HUES48 (cell line): ENCODE measurements around the gene SAA4.
"Not testable (repeated sequence)": the region's sequence is repeated elsewhere in the genome, so short reads cannot be mapped to it uniquely, and the experiment has no call there.

Experiments used
- H3K27ac ChIP-seq: one replicate; pipeline ENCODE4 v1.7.0; 2013; ENCODE audit warnings: low read depth, low read length, inconsistent platforms
- H3K27me3 ChIP-seq: 2 replicates; pipeline ENCODE4 v1.6.1; 2013; ENCODE audit warnings: mild to moderate bottlenecking, low read length; ENCODE audit not compliant: control insufficient read depth, insufficient read depth
- H3K36me3 ChIP-seq: 2 replicates; pipeline ENCODE4 v1.6.1; 2013; ENCODE audit warnings: low read length; ENCODE audit not compliant: control insufficient read depth, insufficient read depth
- H3K4me1 ChIP-seq: 2 replicates; pipeline ENCODE4 v1.6.1; 2013; ENCODE audit warnings: mild to moderate bottlenecking, low read length; ENCODE audit not compliant: control insufficient read depth, insufficient read depth
- H3K4me3 ChIP-seq: 2 replicates; pipeline ENCODE4 v1.5.1; 2013; ENCODE audit warnings: mild to moderate bottlenecking, low read depth, low read length
- H3K9ac ChIP-seq: 2 replicates; pipeline ENCODE4 v1.6.1; 2013; ENCODE audit warnings: mild to moderate bottlenecking, low read depth, low read length, moderate library complexity
- H3K9me3 ChIP-seq: 2 replicates; pipeline ENCODE4 v1.6.1; 2013; ENCODE audit warnings: low read length; ENCODE audit not compliant: control insufficient read depth, insufficient read depth

SAA4 gene, protein sequence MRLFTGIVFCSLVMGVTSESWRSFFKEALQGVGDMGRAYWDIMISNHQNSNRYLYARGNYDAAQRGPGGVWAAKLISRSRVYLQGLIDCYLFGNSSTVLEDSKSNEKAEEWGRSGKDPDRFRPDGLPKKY

DNA sequence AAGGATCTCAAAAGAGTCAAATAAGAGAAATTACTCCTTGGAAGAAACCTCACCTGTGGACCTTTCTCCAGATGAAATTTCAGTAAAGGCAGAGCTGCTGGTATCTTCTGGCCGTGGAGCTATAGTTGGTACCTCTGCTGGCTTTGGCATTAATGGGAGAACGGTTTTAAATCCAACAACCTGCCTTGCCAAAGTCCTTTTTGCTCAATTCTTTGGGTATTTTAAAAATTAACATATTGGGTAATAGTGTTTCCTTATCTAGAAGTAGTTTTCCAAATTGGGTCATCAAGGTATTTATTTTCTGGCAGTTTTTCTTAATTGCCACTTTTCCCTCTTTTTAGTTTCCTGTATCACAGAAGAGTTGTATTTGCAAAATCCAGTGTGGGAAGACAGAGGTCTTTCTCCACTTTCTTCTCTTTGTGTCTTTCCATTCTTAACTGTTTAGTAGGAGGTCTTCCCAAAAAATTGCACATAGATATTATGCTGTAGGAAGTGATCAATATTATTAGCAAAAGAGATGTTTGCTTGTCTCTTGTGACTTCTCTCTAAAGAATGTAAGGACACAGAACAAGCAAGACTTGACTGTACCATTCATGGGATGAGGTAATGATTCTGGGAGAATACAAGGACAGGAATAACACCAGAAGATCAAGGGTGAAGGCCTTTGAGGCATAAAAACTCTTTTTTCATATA is at the start of gene SAA4:
TSS of gene SAA4 (minus strand) at position 139 of the 693 bp plus-strand sequence. CDS start 876 bp downstream, outside the sequence.
- no peaks in the 10 kb centered on the region for H3K27me3 ChIP-seq
- H3K9me3 ChIP-seq, result no peaks in the 10 kb centered on the region
- no peaks in the 10 kb centered on the region for H3K36me3 ChIP-seq
- no peak within 1 kb of the TSS for H3K27ac ChIP-seq
- H3K9ac ChIP-seq, result no peak within 1 kb of the TSS
- no peaks in the 10 kb centered on the region for H3K4me1 ChIP-seq
- no peak within 1 kb of the TSS for H3K4me3 ChIP-seq

GRCh38 chr11:18285841-18286240 is 49.2 kb upstream of the SAA4 start:
- no peaks in the 10 kb centered on the region for H3K27me3 ChIP-seq
- no peak overlapping the region for H3K4me3 ChIP-seq
- peaks cover 95% of the 10 kb centered on the region for H3K36me3 ChIP-seq
- H3K4me1 ChIP-seq, result no peaks in the 10 kb centered on the region
- H3K27ac ChIP-seq, result no peak overlapping the region
- no peaks in the 10 kb centered on the region for H3K9me3 ChIP-seq
- no peak overlapping the region for H3K9ac ChIP-seq

- no peak overlapping the region for H3K27ac ChIP-seq
- H3K27me3 ChIP-seq, result no peaks in the 10 kb centered on the region
- H3K9ac ChIP-seq, result no peak overlapping the region
- H3K36me3 ChIP-seq, result peaks cover 91% of the 10 kb centered on the region
- no peaks in the 10 kb centered on the region for H3K9me3 ChIP-seq
- no peaks in the 10 kb centered on the region for H3K4me1 ChIP-seq
- no peak overlapping the region for H3K4me3 ChIP-seq
These were observed 46.0 kb upstream of the SAA4 start for GRCh38 chr11:18282626-18283025.

DNA sequence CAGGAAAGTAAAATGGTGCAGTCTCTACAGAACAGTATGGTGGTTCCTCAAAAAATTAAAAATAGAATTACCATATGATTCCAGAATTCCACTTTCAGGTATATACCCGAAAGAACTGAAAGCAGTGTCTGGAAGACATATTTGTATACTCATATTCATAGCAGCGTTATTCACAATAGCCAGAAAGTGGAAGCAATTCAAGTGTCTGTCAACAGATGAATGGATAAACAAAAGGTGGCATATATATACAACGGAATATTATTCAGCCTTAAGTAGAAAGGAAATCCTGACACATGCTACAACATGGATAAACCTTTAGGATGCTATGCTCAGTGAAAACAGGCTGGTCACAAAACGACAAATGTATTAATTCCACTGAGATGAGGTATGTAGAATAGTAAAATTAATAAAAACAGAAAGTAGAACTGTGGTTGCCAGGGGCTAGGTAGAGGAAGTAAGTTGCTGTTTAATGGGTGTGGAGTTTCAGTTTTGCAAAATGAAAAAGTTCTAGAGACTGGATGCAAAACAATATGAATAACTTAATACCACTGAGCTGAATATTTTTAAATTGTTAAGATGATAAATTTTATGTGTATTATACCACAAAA is 43.9 kb upstream of the SAA4 start:
- Histone ChIP-seq H3K4me3 (no peak overlapping the region), H3K9ac (no peak overlapping the region), H3K27ac (no peak overlapping the region), H3K4me1 (no peaks in the 10 kb centered on the region), H3K9me3 (no peaks in the 10 kb centered on the region), H3K27me3 (no peaks in the 10 kb centered on the region), H3K36me3 (peaks cover 70% of the 10 kb centered on the region)

DNA sequence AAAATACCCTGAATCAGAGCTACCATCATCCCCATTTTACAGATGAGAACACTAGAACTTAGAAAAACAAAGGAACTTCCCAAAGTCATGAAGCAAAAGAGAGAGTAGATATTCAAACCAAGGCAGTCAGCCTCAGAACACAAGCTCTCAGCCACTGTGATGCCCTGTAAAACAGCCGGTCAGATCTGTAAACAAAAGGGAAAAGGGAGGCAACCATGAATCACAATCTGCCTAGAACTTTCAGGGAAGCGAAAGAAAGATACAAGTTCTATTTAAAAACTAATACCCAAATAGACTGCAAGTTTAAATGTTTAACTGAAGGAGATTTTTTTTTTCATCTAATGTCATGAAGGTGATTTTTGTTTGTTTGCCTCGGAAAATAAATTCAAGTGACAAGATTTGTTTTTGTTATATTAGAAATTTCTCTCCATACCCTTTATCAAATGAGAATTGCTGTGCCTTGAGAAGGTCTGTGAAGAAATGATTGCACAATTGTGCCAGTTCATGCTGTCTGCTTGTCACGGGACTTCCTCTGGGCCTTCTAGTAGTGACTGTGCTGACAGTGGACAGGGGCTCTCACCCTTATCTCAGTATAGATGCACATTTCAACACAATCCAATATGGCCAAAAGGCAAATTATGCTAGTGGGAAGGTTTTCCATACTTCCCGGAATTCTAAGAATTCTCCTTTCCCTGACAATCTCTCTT is 41.1 kb upstream of the SAA4 start:
- Histone ChIP-seq H3K9me3 (no peaks in the 10 kb centered on the region), H3K27ac (no peak overlapping the region), H3K4me1 (no peaks in the 10 kb centered on the region), H3K9ac (no peak overlapping the region), H3K36me3 (peaks cover 43% of the 10 kb centered on the region), H3K27me3 (no peaks in the 10 kb centered on the region), H3K4me3 (no peak overlapping the region)

GRCh38 chr11:18271206-18271605 is 34.6 kb upstream of the SAA4 start:
- Histone ChIP-seq H3K4me1 (no peaks in the 10 kb centered on the region), H3K27me3 (no peaks in the 10 kb centered on the region), H3K36me3 (no peaks in the 10 kb centered on the region), H3K9me3 (no peaks in the 10 kb centered on the region), H3K9ac (no peak overlapping the region), H3K27ac (no peak overlapping the region), H3K4me3 (no peak overlapping the region)

DNA sequence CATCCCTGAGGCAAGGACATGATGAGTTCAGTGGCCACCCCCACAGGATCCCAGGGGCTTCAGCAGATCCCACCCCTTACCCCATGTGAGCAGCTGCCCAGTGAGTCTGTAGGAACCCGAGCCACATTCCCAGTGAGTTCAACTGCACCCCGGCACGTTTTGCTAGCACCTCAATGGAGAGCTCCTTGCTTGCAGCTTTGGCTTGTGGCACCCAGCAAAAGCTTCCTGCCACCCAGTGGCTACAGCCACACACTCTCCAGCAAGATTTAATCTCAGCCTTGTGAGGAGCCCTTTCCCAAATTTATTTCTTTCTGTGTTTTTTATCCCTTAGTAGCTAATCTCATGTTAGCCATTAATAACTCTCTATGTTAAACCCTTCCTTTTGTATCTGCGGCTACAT is 33.5 kb upstream of the SAA4 start:
- no peaks in the 10 kb centered on the region for H3K27me3 ChIP-seq
- no peaks in the 10 kb centered on the region for H3K36me3 ChIP-seq
- no peaks in the 10 kb centered on the region for H3K4me1 ChIP-seq
- no peak overlapping the region for H3K4me3 ChIP-seq
- no peaks in the 10 kb centered on the region for H3K9me3 ChIP-seq
- no peak overlapping the region for H3K27ac ChIP-seq
- no peak overlapping the region for H3K9ac ChIP-seq

- H3K27me3 ChIP-seq, H3K9ac ChIP-seq, H3K27ac ChIP-seq, H3K9me3 ChIP-seq, H3K36me3 ChIP-seq, H3K4me1 ChIP-seq, H3K4me3 ChIP-seq: not testable (repeated sequence)
These were observed 32.6 kb upstream of the SAA4 start for GRCh38 chr11:18269252-18269651.

DNA sequence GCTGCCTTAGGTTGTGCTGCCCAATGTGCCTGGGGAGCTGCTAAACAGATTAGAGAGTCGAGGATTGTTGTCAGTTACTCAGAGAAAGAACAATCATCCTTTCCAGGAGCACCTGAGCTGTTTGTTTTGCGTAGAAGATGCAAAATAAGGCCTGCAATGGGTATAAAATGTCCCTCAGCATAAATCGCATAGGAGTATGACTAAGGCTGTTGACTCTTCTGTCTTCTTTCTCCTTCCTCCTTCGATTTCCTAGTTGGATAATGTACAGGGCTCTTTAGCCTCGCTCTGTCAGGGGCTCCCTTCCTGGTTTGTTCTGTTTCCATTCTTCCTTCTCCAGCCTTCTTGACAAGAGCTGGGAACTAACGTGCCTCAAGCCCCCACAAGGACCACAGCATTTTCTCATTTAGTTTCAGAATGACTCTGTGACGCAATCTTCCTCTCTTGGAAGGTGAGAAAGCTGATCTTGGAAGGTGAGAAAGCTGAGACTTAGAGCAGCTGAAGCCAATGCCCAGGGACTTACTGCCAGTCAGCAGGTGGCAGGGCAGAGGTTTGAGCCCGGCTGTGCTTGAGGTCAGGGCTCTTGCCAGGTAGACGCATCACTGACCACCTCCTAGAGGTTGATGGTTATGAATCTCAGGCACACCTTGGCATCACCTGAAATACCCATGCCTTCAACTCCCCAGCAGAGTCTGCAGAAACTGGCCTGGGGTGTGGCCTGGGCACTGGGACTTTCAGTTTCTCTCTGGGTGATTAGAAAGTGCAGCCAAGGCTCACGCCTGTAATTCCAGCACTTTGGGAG is 30.9 kb upstream of the SAA4 start:
- H3K27ac ChIP-seq, H3K36me3 ChIP-seq, H3K4me1 ChIP-seq, H3K9me3 ChIP-seq, H3K4me3 ChIP-seq, H3K27me3 ChIP-seq, H3K9ac ChIP-seq: not testable (repeated sequence)

DNA sequence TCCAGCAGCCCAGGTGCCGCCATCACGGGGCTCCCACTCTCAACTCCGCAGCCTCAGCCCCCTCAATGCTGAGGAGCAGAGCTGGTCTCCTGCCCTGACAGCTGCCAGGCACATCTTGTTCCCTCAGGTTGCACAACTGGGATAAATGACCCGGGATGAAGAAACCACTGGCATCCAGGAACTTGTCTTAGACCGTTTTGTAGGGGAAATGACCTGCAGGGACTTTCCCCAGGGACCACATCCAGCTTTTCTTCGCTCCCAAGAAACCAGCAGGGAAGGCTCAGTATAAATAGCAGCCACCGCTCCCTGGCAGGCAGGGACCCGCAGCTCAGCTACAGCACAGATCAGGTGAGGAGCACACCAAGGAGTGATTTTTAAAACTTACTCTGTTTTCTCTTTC is 29.3 kb upstream of the SAA4 start, which contains the start of gene SAA1:
TSS of gene SAA1 (plus strand) at position 316 of the 400 bp plus-strand sequence. CDS start 624 bp downstream, outside the sequence.
- H3K9ac ChIP-seq, result no peak within 1 kb of the TSS
- no peaks in the 10 kb centered on the region for H3K9me3 ChIP-seq
- H3K4me1 ChIP-seq, result no peaks in the 10 kb centered on the region

More for the DNA sequence above, 29.3 kb upstream of the SAA4 start, which contains the start of gene SAA1:
- Histone ChIP-seq H3K36me3 (no peaks in the 10 kb centered on the region), H3K27me3 (no peaks in the 10 kb centered on the region), H3K4me3 (no peak within 1 kb of the TSS), H3K27ac (no peak within 1 kb of the TSS)
